Stomach (tissue), 4 donors: Measurements from ENCODE around the gene CELF5.

Source experiments
- POLR2A ChIP-seq, 4 donors: fragments of 450-650 bp; IDR thresholded peaks; one replicate each; pipeline ENCODE4 v1.6.1; 2016; ENCODE audit warnings: antibody characterized with exemption in 4 of 4, control low read depth in 2 of 4, mild to moderate bottlenecking in 1 of 4, moderate library complexity in 1 of 4
- TF ChIP-seq, protein P1 (sequence below), 7 experiments: fragments of 450-650 bp in 4 of 7; fragments of 200-600 bp in 3 of 7; sonication (generic) in 3 of 7; IDR thresholded peaks; one replicate each; pipeline ENCODE4 v1.5.1; 2016 to 2019; ENCODE audit warnings: antibody characterized with exemption in 7 of 7, control low read depth in 2 of 7, mild to moderate bottlenecking in 1 of 7

DNA sequence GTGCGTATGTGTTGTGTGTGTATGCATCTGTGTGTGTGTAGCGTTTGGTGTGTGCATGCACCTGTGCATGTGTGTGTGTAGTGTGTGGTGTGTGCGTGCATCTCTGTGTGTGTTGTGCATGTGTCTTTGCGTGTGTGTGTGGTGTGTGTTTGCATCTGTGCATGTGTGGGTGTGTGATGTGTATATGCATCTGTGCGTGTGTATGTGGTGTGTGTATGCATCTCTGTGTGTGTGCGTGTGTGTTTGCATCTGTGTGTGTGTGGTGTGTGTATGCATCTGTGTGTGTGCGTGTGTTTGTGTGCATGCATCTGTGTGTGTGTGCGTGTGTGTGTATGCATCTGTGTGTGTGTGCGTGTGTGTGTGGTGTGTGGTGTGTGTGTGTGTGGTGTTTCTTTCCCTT lies 20.6 kb downstream of the CELF5 start:
- TF ChIP-seq, protein P1, sequence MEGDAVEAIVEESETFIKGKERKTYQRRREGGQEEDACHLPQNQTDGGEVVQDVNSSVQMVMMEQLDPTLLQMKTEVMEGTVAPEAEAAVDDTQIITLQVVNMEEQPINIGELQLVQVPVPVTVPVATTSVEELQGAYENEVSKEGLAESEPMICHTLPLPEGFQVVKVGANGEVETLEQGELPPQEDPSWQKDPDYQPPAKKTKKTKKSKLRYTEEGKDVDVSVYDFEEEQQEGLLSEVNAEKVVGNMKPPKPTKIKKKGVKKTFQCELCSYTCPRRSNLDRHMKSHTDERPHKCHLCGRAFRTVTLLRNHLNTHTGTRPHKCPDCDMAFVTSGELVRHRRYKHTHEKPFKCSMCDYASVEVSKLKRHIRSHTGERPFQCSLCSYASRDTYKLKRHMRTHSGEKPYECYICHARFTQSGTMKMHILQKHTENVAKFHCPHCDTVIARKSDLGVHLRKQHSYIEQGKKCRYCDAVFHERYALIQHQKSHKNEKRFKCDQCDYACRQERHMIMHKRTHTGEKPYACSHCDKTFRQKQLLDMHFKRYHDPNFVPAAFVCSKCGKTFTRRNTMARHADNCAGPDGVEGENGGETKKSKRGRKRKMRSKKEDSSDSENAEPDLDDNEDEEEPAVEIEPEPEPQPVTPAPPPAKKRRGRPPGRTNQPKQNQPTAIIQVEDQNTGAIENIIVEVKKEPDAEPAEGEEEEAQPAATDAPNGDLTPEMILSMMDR (IDR thresholded peaks at IDR 0.05): no peak
- no peak for TF ChIP-seq POLR2A (IDR thresholded peaks at IDR 0.05)
